Activated CD4-positive, alpha-beta T cell treated with anti-CD3 and anti-CD28 coated beads, Interleukin-2, amount 10 ng/mL, durations not matched to agents 7 days and 5 days (primary cell): ENCODE data around the gene HSFY1. TPM values are rescaled to one million over a fixed set of nuclear protein-coding genes. Genes with fewer than 3 reads are reported as not detected.
"Not testable (repeated sequence)": the region's sequence is repeated elsewhere in the genome, so short reads cannot be mapped to it uniquely, and the experiment has no call there.

Experiments
- CTCF ChIA-PET: fragments of 350-600 bp; sonication (Branson Sonifier 250); formaldehyde crosslinking; loops from one replicate; lab custom pipeline; 2021; ENCODE audit warnings: antibody characterized with exemption; lab: Charles Lee
- POLR2A ChIA-PET: fragments of 350-600 bp; sonication (Branson Sonifier 250); formaldehyde crosslinking; loops from one replicate; lab custom pipeline; 2021; ENCODE audit warnings: antibody characterized with exemption; lab: Charles Lee
- DNase-seq: peaks from one replicate; pipeline ENCODE4 v3.0.0-alpha.2; 2020
- H3K27ac Mint-ChIP-seq: one replicate; pipeline ENCODE4 v1.8.0; 2021; ENCODE audit warnings: mild to moderate bottlenecking, moderate library complexity, mixed read lengths
- H3K27me3 Mint-ChIP-seq: one replicate; pipeline ENCODE4 v1.8.0; 2021; ENCODE audit warnings: mixed read lengths
- H3K36me3 Mint-ChIP-seq: one replicate; pipeline ENCODE4 v1.8.0; 2021; ENCODE audit warnings: low read depth, mixed read lengths
- H3K4me1 Mint-ChIP-seq: one replicate; pipeline ENCODE4 v1.8.0; 2021; ENCODE audit warnings: mixed read lengths
- H3K4me3 Mint-ChIP-seq: one replicate; pipeline ENCODE4 v1.8.0; 2021; ENCODE audit warnings: mild to moderate bottlenecking, moderate library complexity, mixed read lengths
- H3K9me3 Mint-ChIP-seq: one replicate; pipeline ENCODE4 v1.8.0; 2021; ENCODE audit warnings: mixed read lengths
- total RNA-seq, 2 experiments: library from RNA; stranded (reverse); gene quantifications; one replicate each; pipeline ENCODE4 v1.2.3, GENCODE V29; 2021

HSFY1 gene
- total RNA-seq = not detected

- H3K36me3 Mint-ChIP-seq, H3K4me3 Mint-ChIP-seq, H3K9me3 Mint-ChIP-seq, DNase-seq, H3K4me1 Mint-ChIP-seq, H3K27me3 Mint-ChIP-seq, CTCF ChIA-PET, H3K27ac Mint-ChIP-seq, POLR2A ChIA-PET: not testable (repeated sequence)
Measured at GRCh38 chrY:18546420-18546819, at the start of gene HSFY1. Gene HSFY1, plus strand, starts transcription at chrY:18546720. Its CDS starts 68 bp downstream, at chrY:18546788.

GRCh38 chrY:18504266-18504665 is 42.3 kb upstream of the HSFY1 start:
- POLR2A ChIA-PET, H3K4me1 Mint-ChIP-seq, H3K9me3 Mint-ChIP-seq, H3K4me3 Mint-ChIP-seq, CTCF ChIA-PET, H3K27ac Mint-ChIP-seq, H3K27me3 Mint-ChIP-seq, H3K36me3 Mint-ChIP-seq, DNase-seq: not testable (repeated sequence)

- H3K9me3 Mint-ChIP-seq, CTCF ChIA-PET, H3K4me1 Mint-ChIP-seq, H3K27ac Mint-ChIP-seq, H3K4me3 Mint-ChIP-seq, DNase-seq, POLR2A ChIA-PET, H3K36me3 Mint-ChIP-seq, H3K27me3 Mint-ChIP-seq: not testable (repeated sequence)
Measured at GRCh38 chrY:18530995-18531655, 15.4 kb upstream of the HSFY1 start.

- POLR2A ChIA-PET, H3K4me1 Mint-ChIP-seq, CTCF ChIA-PET, H3K36me3 Mint-ChIP-seq, H3K27ac Mint-ChIP-seq, H3K27me3 Mint-ChIP-seq, H3K4me3 Mint-ChIP-seq, DNase-seq, H3K9me3 Mint-ChIP-seq: not testable (repeated sequence)
Measured at GRCh38 chrY:18538952-18539351, 7.6 kb upstream of the HSFY1 start.

- H3K27me3 Mint-ChIP-seq, H3K4me3 Mint-ChIP-seq, H3K36me3 Mint-ChIP-seq, H3K4me1 Mint-ChIP-seq, POLR2A ChIA-PET, CTCF ChIA-PET, H3K27ac Mint-ChIP-seq, H3K9me3 Mint-ChIP-seq, DNase-seq: not testable (repeated sequence)
Measured at GRCh38 chrY:18553132-18553531, 6.6 kb downstream of the HSFY1 start.

GRCh38 chrY:18565915-18566314 is 19.4 kb downstream of the HSFY1 start:
- H3K36me3 Mint-ChIP-seq, H3K4me3 Mint-ChIP-seq, H3K27me3 Mint-ChIP-seq, H3K9me3 Mint-ChIP-seq, DNase-seq, H3K4me1 Mint-ChIP-seq, H3K27ac Mint-ChIP-seq, POLR2A ChIA-PET, CTCF ChIA-PET: not testable (repeated sequence)

Other genes starting within 250 kb of the HSFY1 start
- gene HSFY2, start 227.0 kb downstream of the HSFY1 start, total RNA-seq = not detected